ENCODE measurements around the gene PDSS1. TPM values are rescaled to one million over a fixed set of nuclear protein-coding genes. Genes with fewer than 3 reads are reported as not detected.

The PDSS1 gene
- total and polyA plus RNA-seq, 7 donors, result 2.4 to 31.7 (median 4.7) TPM

DNA sequence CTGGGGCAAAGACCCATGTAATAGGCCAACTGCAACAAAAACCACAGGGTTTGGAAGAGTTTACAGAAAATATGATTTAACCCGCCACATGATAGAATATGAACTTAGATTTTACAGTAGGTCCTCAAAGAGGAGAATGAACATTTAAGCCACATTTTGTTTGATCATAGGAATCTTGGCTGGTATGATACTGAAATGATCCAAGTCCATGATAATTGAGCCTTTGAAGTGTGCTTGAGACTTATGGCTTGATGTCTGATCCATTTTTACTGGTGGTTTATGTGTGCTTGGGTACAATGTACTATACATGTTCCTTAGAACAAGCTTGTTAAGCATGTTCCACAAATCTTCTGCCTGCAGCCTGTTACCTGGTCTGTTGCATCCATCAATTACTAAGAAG is 41.8 kb upstream of the PDSS1 start:
- Histone ChIP-seq H3K27me3 (no peaks in the 10 kb centered on the region), H3K36me3 (no peaks in the 10 kb centered on the region), H3K4me1 (no peaks in the 10 kb centered on the region), H3K27ac (no peak overlapping the region), H3K9me3 (no peaks in the 10 kb centered on the region), H3K4me3 (no peak overlapping the region)
- no peak for DNase-seq
- intact Hi-C loops (cut with DNase I), result no loop called here
- WGBS, 2 donors, result 92 to 96% methylated on average over 1 of the region's 1 CpG
- TF ChIP-seq POLR2A (IDR thresholded peaks at IDR 0.05), result no peak
- TF ChIP-seq CTCF (IDR thresholded peaks at IDR 0.05), result no peak
- no peak for TF ChIP-seq EP300 (IDR thresholded peaks at IDR 0.05)
- TF ChIP-seq POLR2AphosphoS5 (IDR thresholded peaks at IDR 0.05), result no peak

GRCh38 chr10:26662864-26663263 is 34.6 kb upstream of the PDSS1 start:
- H3K27ac ChIP-seq, result no peak overlapping the region
- no peaks in the 10 kb centered on the region for H3K27me3 ChIP-seq
- no peak for DNase-seq
- no peak for TF ChIP-seq POLR2A (IDR thresholded peaks at IDR 0.05)
- TF ChIP-seq POLR2AphosphoS5 (IDR thresholded peaks at IDR 0.05), result no peak
- no peak for TF ChIP-seq EP300 (IDR thresholded peaks at IDR 0.05)
- TF ChIP-seq CTCF (IDR thresholded peaks at IDR 0.05), result no peak
- intact Hi-C loops (cut with DNase I), result no loop called here
- no peak overlapping the region for H3K4me3 ChIP-seq
- H3K4me1 ChIP-seq, result no peaks in the 10 kb centered on the region
- WGBS, 2 donors, result 78 to 90% methylated on average over 2 of the region's 2 CpGs
- H3K9me3 ChIP-seq, result no peaks in the 10 kb centered on the region
- H3K36me3 ChIP-seq, result no peaks in the 10 kb centered on the region

- 77 to 82% methylated on average over 7 of the region's 7 CpGs for WGBS, 2 donors
- Histone ChIP-seq H3K27me3 (no peaks in the 10 kb centered on the region), H3K9me3 (no peaks in the 10 kb centered on the region), H3K27ac (no peak overlapping the region), H3K36me3 (no peaks in the 10 kb centered on the region), H3K4me3 (no peak overlapping the region), H3K4me1 (no peaks in the 10 kb centered on the region)
- DNase-seq, result no peak
- TF ChIP-seq CTCF (IDR thresholded peaks at IDR 0.05), result no peak
- no peak for TF ChIP-seq POLR2AphosphoS5 (IDR thresholded peaks at IDR 0.05)
- TF ChIP-seq POLR2A (IDR thresholded peaks at IDR 0.05), result no peak
- no peak for TF ChIP-seq EP300 (IDR thresholded peaks at IDR 0.05)
- intact Hi-C loops (cut with DNase I), result no loop called here
Observed at GRCh38 chr10:26665080-26666048, 32.1 kb upstream of the PDSS1 start.

DNA sequence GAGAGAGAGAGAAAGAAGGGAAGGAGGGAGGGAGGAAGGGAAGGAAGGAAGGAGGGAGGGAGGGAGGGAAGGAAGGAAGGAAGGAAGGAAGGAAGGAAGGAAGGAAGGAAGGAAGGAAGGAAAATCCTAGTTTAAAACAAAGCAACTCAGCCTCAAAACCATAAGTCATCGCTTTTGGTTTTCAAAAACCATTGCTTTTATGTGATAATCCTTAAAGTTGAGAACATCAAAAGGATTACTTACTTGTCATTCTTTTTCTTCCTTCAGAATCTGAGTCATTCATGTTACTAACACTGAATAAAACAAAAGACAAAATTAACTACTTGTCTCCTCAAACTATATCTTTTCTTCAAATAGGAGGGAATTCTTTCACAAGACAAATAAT is 21.6 kb upstream of the PDSS1 start:
- no peaks in the 10 kb centered on the region for H3K27me3 ChIP-seq
- DNase-seq, result no peak
- no peaks in the 10 kb centered on the region for H3K9me3 ChIP-seq
- no peak overlapping the region for H3K4me3 ChIP-seq
- intact Hi-C loops (cut with DNase I), result no loop called here
- no peak overlapping the region for H3K27ac ChIP-seq
- no peaks in the 10 kb centered on the region for H3K36me3 ChIP-seq
- no peak for TF ChIP-seq POLR2AphosphoS5 (IDR thresholded peaks at IDR 0.05)
- no peak for TF ChIP-seq POLR2A (IDR thresholded peaks at IDR 0.05)
- no peak for TF ChIP-seq EP300 (IDR thresholded peaks at IDR 0.05)
- WGBS, 2 donors, result 81 to 93% methylated on average over 1 of the region's 1 CpG
- H3K4me1 ChIP-seq, result no peaks in the 10 kb centered on the region

GRCh38 chr10:26679588-26679987 is 17.9 kb upstream of the PDSS1 start:
- no peak for DNase-seq
- H3K27ac ChIP-seq, result no peak overlapping the region
- no peaks in the 10 kb centered on the region for H3K9me3 ChIP-seq
- no peak for TF ChIP-seq EP300 (IDR thresholded peaks at IDR 0.05)
- TF ChIP-seq POLR2A (IDR thresholded peaks at IDR 0.05), result no peak
- no peak for TF ChIP-seq CTCF (IDR thresholded peaks at IDR 0.05)
- no peak for TF ChIP-seq POLR2AphosphoS5 (IDR thresholded peaks at IDR 0.05)
- no peaks in the 10 kb centered on the region for H3K27me3 ChIP-seq
- no peaks in the 10 kb centered on the region for H3K36me3 ChIP-seq
- no peak overlapping the region for H3K4me3 ChIP-seq
- no peaks in the 10 kb centered on the region for H3K4me1 ChIP-seq
- intact Hi-C loops (cut with DNase I), result no loop called here
